CD14-positive monocyte (primary cell): ENCODE data around the gene GABBR1. TPM values are rescaled to one million over a fixed set of nuclear protein-coding genes. Genes with fewer than 3 reads are reported as not detected.
A peak's percentile ranks its signal among the peaks of the same experiment; 100 is the strongest.

ENCODE experiments used
- DNase-seq, 3 donors: peaks; one replicate each; pipeline ENCODE4 v3.0.0-alpha.2; 2011 to 2022
- H2AFZ ChIP-seq: 2 replicates; pipeline ENCODE4 v1.6.0; 2012; ENCODE audit warnings: mild to moderate bottlenecking, low read depth, low read length, inconsistent platforms; ENCODE audit not compliant: insufficient read depth, poor library complexity, severe bottlenecking
- H3K27ac ChIP-seq, 2 donors: 1 replicate in 1 of 2; 2 replicates in 1 of 2; pipeline ENCODE4 v1.5.1; 2012 to 2013; ENCODE audit warnings: low read length in 2 of 2, control low read depth in 1 of 2, inconsistent platforms in 1 of 2, low read depth in 1 of 2, mild to moderate bottlenecking in 1 of 2
- H3K27me3 ChIP-seq, 2 donors: one replicate each; pipeline versions ENCODE4 v1.6.0 to v1.6.1; 2011 to 2013; ENCODE audit warnings: low read length in 2 of 2; ENCODE audit not compliant: control insufficient read depth in 2 of 2, insufficient read depth in 2 of 2
- H3K36me3 ChIP-seq, 2 donors: replicated peaks in 1 of 2; 1 replicate in 1 of 2; 2 replicates in 1 of 2; pipeline versions ENCODE4 v1.5.1 to v1.6.1; 2012 to 2013; ENCODE audit warnings: low read length in 2 of 2, control low read depth in 1 of 2, inconsistent platforms in 1 of 2, mild to moderate bottlenecking in 1 of 2; ENCODE audit not compliant: insufficient read depth in 2 of 2, control insufficient read depth in 1 of 2
- H3K4me1 ChIP-seq, 2 donors: 1 replicate in 1 of 2; 2 replicates in 1 of 2; pipeline versions ENCODE4 v1.5.1 to v1.6.1; 2012 to 2013; ENCODE audit warnings: low read length in 2 of 2, control low read depth in 1 of 2, inconsistent platforms in 1 of 2, mild to moderate bottlenecking in 1 of 2, moderate library complexity in 1 of 2; ENCODE audit not compliant: insufficient read depth in 2 of 2, control insufficient read depth in 1 of 2
- H3K4me2 ChIP-seq: replicated peaks from 2 replicates; pipeline ENCODE3; 2012; ENCODE audit warnings: low read length, moderate library complexity, mild to moderate bottlenecking; ENCODE audit not compliant: poor library complexity, severe bottlenecking; ENCODE audit errors: extremely low read depth
- H3K4me3 ChIP-seq, 3 experiments: fragments of 200-600 bp in 1 of 3; sonication (generic) in 1 of 3; replicated peaks in 1 of 3; 1 replicate in 2 of 3; 2 replicates in 1 of 3; pipeline ENCODE4 v1.5.1; 2011 to 2013; ENCODE audit warnings: low read length in 3 of 3, mild to moderate bottlenecking in 3 of 3, control low read depth in 2 of 3, low read depth in 2 of 3, inconsistent platforms in 1 of 3, moderate library complexity in 1 of 3
- H3K79me2 ChIP-seq: 2 replicates; pipeline ENCODE4 v1.6.0; 2012; ENCODE audit warnings: mild to moderate bottlenecking, control low read depth, inconsistent platforms, low read length, moderate library complexity; ENCODE audit not compliant: insufficient read depth
- H3K9ac ChIP-seq: 2 replicates; pipeline ENCODE4 v1.6.0; 2017; ENCODE audit warnings: low read length, mild to moderate bottlenecking; ENCODE audit not compliant: insufficient read depth, poor library complexity, severe bottlenecking
- H3K9me3 ChIP-seq, 2 donors: replicated peaks in 1 of 2; 1 replicate in 1 of 2; 2 replicates in 1 of 2; pipeline versions ENCODE4 v1.5.1 to v1.6.1; 2012 to 2013; ENCODE audit warnings: low read length in 2 of 2, control low read depth in 1 of 2; ENCODE audit not compliant: control insufficient read depth in 1 of 2, insufficient read depth in 1 of 2
- H4K20me1 ChIP-seq: 2 replicates; pipeline ENCODE4 v1.6.0; 2012; ENCODE audit warnings: mild to moderate bottlenecking, low read length, control low read depth, moderate library complexity; ENCODE audit not compliant: insufficient read depth
- H3K27ac Mint-ChIP-seq, 7 donors: one replicate each; pipeline ENCODE4 v1.8.0; 2020; ENCODE audit warnings: mild to moderate bottlenecking in 7 of 7, mixed read lengths in 7 of 7, moderate library complexity in 6 of 7, inconsistent platforms in 2 of 7
- H3K27me3 Mint-ChIP-seq, 3 donors: one replicate each; pipeline ENCODE4 v1.8.0; 2021 to 2022; ENCODE audit warnings: low read depth in 3 of 3, mild to moderate bottlenecking in 3 of 3, mixed read lengths in 3 of 3, moderate library complexity in 3 of 3, inconsistent platforms in 1 of 3
- H3K36me3 Mint-ChIP-seq, 2 donors: one replicate each; pipeline ENCODE4 v1.8.0; 2020; ENCODE audit warnings: mixed read lengths in 2 of 2, inconsistent platforms in 1 of 2, mild to moderate bottlenecking in 1 of 2
- H3K4me1 Mint-ChIP-seq: one replicate; pipeline ENCODE4 v1.8.0; 2020; ENCODE audit warnings: mild to moderate bottlenecking, mixed read lengths
- H3K4me3 Mint-ChIP-seq, 2 donors: one replicate each; pipeline ENCODE4 v1.8.0; 2020; ENCODE audit warnings: mild to moderate bottlenecking in 2 of 2, mixed read lengths in 2 of 2, moderate library complexity in 1 of 2
- H3K9me3 Mint-ChIP-seq, 7 donors: one replicate each; pipeline ENCODE4 v1.8.0; 2020 to 2022; ENCODE audit warnings: mixed read lengths in 7 of 7, mild to moderate bottlenecking in 6 of 7, moderate library complexity in 6 of 7, inconsistent platforms in 2 of 7
- CTCF ChIP-seq: fragments of 200-600 bp; IDR thresholded peaks from one replicate; pipeline ENCODE4 v1.8.0; 2022; ENCODE audit warnings: antibody characterized with exemption, mild to moderate bottlenecking
- WGBS: methylation state at CpG from one replicate; pipeline ENCODE4 v1.1.5; 2013; ENCODE audit warnings: missing lambda C conversion rate; ENCODE audit not compliant: insufficient coverage; 5-methylcytosine and 5-hydroxymethylcytosine counted together
- intact Hi-C, 2 donors: fragments of 100-400 bp; cut with micrococcal nuclease; formaldehyde crosslinking; loops; one replicate each; pipeline versions ENCODE4 v1.15.0 to v1.15.1; 2023
- polyA plus RNA-seq, 3 donors: library from polyadenylated mRNA; depleted of rRNA in 1 of 3; unstranded in 2 of 3; stranded (reverse) in 1 of 3; fragments of 300-500 nt in 2 of 3; fragments of >200 nt in 1 of 3; fragmentation: Illumina TruSeq in 2 of 3; gene quantifications; 1 replicate in 2 of 3; 2 replicates in 1 of 3; pipeline ENCODE4 v1.2.3, GENCODE V29; 2012 to 2021

GABBR1 gene
- polyA plus RNA-seq, 3 donors, result 0.91 to 228 (median 1.8) TPM

GRCh38 chr6:29666826-29667130 is 33.8 kb upstream of the GABBR1 start:
- Histone ChIP-seq H4K20me1 (no peaks in the 10 kb centered on the region), H3K9ac (no peak overlapping the region), H3K79me2 (no peaks in the 10 kb centered on the region), H3K4me1 (no peaks in the 10 kb centered on the region), H3K9me3 (no peaks in the 10 kb centered on the region), H3K4me2 (no peak overlapping the region), H3K4me3 (no peak overlapping the region), H3K27me3 (peaks cover 0 to 7% of the 10 kb centered on the region in 2 donors), H3K36me3 (no peaks in the 10 kb centered on the region), H2AFZ (no peak overlapping the region), H3K27ac (no peak overlapping the region)
- no peaks in the 10 kb centered on the region for H3K9me3 Mint-ChIP-seq
- H3K27ac Mint-ChIP-seq, result no peak overlapping the region
- TF ChIP-seq CTCF, result no peak
- DNase-seq, result no peak
- peaks cover 2% of the 10 kb centered on the region for H3K4me1 Mint-ChIP-seq
- H3K36me3 Mint-ChIP-seq, result no peaks in the 10 kb centered on the region
- peaks cover 10 to 38% (median 23%) of the 10 kb centered on the region in 3 donors for H3K27me3 Mint-ChIP-seq
- H3K4me3 Mint-ChIP-seq, result no peak overlapping the region
- no CpG with 5 or more reads among the region's 1 CpG for WGBS
- intact Hi-C loops, result no loop called here

GRCh38 chr6:29665942-29666825 is 33.2 kb upstream of the GABBR1 start:
- Mint-ChIP-seq H3K9me3 (no peaks in the 10 kb centered on the region), H3K4me1 (peaks cover 2% of the 10 kb centered on the region), H3K36me3 (no peaks in the 10 kb centered on the region), H3K4me3 (peak overlapping the region in 1 of 2 donors; percentile 16), H3K27ac (no peak overlapping the region), H3K27me3 (peaks cover 15 to 40% (median 28%) of the 10 kb centered on the region in 3 donors)
- Histone ChIP-seq H3K36me3 (no peaks in the 10 kb centered on the region), H2AFZ (no peak overlapping the region), H3K27me3 (peaks cover 0 to 12% of the 10 kb centered on the region in 2 donors), H3K9me3 (no peaks in the 10 kb centered on the region), H3K4me1 (no peaks in the 10 kb centered on the region), H3K4me3 (no peak overlapping the region), H3K9ac (no peak overlapping the region), H3K27ac (no peak overlapping the region), H4K20me1 (no peaks in the 10 kb centered on the region), H3K79me2 (no peaks in the 10 kb centered on the region), H3K4me2 (no peak overlapping the region)
- TF ChIP-seq CTCF, result no peak
- WGBS, result 90% methylated on average over 2 of the region's 8 CpGs
- no peak for DNase-seq
- intact Hi-C loops, result no loop called here
